HG03280 (cell line): ENCODE results near the gene CPXM2.

Experiments used
- ATAC-seq: cut with Tn5 transposase; IDR thresholded peaks from one replicate; pipeline ENCODE4 v1.9.1; 2021; ENCODE audit warnings: mild to moderate bottlenecking, moderate library complexity; ENCODE audit not compliant: unreplicated experiment

The CPXM2 gene

GRCh38 chr10:123704076-123704475 is 187.5 kb downstream of the CPXM2 start:
- ATAC-seq = no peak

- no peak for ATAC-seq
These were observed 188.3 kb downstream of the CPXM2 start for GRCh38 chr10:123703195-123703790.
